Measurements from ENCODE around the gene DBET. TPM values are rescaled to one million over a fixed set of nuclear protein-coding genes. Genes with fewer than 3 reads are reported as not detected.

DBET gene
- total and polyA plus RNA-seq, 2 of the 13 experiments (the other 11 are each of a cell fraction or from before 2014, with no cell fraction given) = not detected

DNA sequence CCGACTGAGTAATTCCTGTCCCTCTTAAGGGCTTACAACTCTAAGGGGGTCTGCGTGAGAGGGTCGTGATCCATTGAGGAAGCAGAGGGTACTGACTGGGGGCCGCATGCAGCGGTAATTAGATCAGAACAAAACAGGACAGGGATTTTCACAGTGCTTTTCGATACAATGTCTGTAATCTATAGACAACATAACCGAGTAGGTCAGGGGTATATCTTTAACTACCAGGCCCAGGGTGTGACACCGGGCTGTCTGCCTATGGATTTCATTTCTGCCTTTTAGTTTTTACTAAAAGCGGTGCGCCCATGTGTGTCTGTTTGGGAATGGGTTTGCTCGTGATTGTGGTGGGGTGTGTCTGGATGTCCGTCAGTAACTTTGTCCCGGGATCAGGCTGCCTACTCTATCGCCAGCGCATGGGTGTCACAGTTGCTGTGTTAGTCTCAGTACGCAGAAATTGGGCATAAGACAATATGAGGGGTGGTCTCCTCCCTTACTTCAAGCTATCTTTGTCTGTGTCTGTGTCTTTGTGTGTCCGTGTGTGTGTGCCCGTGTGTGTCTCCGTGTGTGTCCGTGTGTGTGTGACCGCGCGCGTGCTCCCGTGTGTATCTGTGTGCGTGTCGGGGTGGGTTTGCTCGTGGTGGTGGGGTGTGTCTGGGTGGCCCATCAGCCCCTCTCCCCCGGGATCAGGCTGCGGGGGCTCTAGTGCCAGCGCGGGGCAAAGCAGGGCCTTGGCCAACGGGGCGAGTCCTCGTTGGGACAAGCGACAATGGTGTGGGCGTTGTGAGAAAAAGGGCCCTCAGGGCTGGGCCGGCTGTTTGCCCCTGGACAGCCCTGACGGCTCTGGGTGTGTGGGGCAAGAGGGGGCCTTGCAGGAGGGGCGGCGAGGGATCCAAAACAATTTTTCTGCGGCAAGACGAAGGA, 47.7 kb upstream of the DBET start:
- FAIRE-seq (no peak), DNase-seq (ENCODE audit: low spot score) (no peak), ATAC-seq (no peak)
- H3K9ac ChIP-seq (ENCODE audit: insufficient read depth, low read depth, low read length) = no peak overlapping the region
- H3K36me3 ChIP-seq (replicated peaks in 1 of 2; ENCODE audit: control insufficient read depth in 1 of 2, insufficient read depth in 2 of 2, low read length in 2 of 2) = no peaks in the 10 kb centered on the region
- no peak overlapping the region for H3K4me3 ChIP-seq (replicated peaks in 1 of 3; ENCODE audit: insufficient read depth in 1 of 3, low read depth in 2 of 3, low read length in 3 of 3)
- no TSS peak for BruUV-seq (replicated peaks)
- H4K20me1 ChIP-seq (ENCODE audit: insufficient read depth, low read length) = no peaks in the 10 kb centered on the region
- H3K4me1 ChIP-seq (ENCODE audit: insufficient read depth, low read length) = no peaks in the 10 kb centered on the region
- ChIA-PET CTCF (ENCODE audit: low intra/inter-chr PET ratio, low total read pairs) (no interaction called here), POLR2A (no interaction called here)
- in situ Hi-C loops (cut with HindIII; ENCODE audit: extremely low pct_ligation_motif_present, low pct_unique_long_range_greater_than_20kb) (no loop called here), intact Hi-C loops (cut with micrococcal nuclease; ENCODE audit: unreplicated experiment) (no loop called here)
- 46% methylated on average over 37 of the region's 43 CpGs for WGBS (ENCODE audit: low lambda C conversion rate)
- no peaks in the 10 kb centered on the region for H3K79me2 ChIP-seq (ENCODE audit: insufficient read depth, low read length)
- H3K9me3 ChIP-seq (ENCODE audit: low read length) = no peaks in the 10 kb centered on the region
- H2AFZ ChIP-seq (ENCODE audit: low read length) = no peak overlapping the region
- H3K27me3 ChIP-seq (ENCODE audit: control insufficient read depth in 1 of 2, insufficient read depth in 2 of 2, low read length in 2 of 2) = peaks cover 4 to 26% of the 10 kb centered on the region in 2 experiments; a peak in 3 of 5 replicates
- no peak overlapping the region for H3K4me2 ChIP-seq (ENCODE audit: low read depth, low read length)
- no peak overlapping the region for H3K27ac ChIP-seq (ENCODE audit: extremely low read length, insufficient read depth, low read length)
- no peak for TF ChIP-seq ZNF230 (CRISPR knock-in tag; IDR thresholded peaks at IDR 0.05)
- TF ChIP-seq, protein P1, sequence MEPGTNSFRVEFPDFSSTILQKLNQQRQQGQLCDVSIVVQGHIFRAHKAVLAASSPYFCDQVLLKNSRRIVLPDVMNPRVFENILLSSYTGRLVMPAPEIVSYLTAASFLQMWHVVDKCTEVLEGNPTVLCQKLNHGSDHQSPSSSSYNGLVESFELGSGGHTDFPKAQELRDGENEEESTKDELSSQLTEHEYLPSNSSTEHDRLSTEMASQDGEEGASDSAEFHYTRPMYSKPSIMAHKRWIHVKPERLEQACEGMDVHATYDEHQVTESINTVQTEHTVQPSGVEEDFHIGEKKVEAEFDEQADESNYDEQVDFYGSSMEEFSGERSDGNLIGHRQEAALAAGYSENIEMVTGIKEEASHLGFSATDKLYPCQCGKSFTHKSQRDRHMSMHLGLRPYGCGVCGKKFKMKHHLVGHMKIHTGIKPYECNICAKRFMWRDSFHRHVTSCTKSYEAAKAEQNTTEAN (CRISPR knock-in tag; conservative IDR thresholded peaks at IDR 0.05) = no peak
- no peak for TF ChIP-seq REXO4 (CRISPR knock-in tag; IDR thresholded peaks at IDR 0.05; ENCODE audit: borderline replicate concordance)
- TF ChIP-seq, protein P2, sequence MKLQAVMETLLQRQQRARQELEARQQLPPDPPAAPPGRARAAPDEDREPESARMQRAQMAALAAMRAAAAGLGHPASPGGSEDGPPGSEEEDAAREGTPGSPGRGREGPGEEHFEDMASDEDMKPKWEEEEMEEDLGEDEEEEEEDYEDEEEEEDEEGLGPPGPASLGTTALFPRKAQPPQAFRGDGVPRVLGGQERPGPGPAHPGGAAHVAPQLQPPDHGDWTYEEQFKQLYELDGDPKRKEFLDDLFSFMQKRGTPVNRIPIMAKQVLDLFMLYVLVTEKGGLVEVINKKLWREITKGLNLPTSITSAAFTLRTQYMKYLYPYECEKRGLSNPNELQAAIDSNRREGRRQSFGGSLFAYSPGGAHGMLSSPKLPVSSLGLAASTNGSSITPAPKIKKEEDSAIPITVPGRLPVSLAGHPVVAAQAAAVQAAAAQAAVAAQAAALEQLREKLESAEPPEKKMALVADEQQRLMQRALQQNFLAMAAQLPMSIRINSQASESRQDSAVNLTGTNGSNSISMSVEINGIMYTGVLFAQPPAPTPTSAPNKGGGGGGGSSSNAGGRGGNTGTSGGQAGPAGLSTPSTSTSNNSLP (IDR thresholded peaks at IDR 0.05; ENCODE audit: low read depth, low read length) = no peak
- TF ChIP-seq EP300 (IDR thresholded peaks at IDR 0.05; ENCODE audit: low read depth in 2 of 2, low read length in 2 of 2) = no peak
- TF ChIP-seq EP300 (CRISPR knock-in tag; IDR thresholded peaks at IDR 0.05; ENCODE audit: borderline replicate concordance) = no peak
- TF ChIP-seq ZFX (CRISPR knock-in tag; IDR thresholded peaks at IDR 0.05; ENCODE audit: low read depth) = no peak
- TF ChIP-seq IKZF1 (IDR thresholded peaks at IDR 0.05) = no peak
- no peak for TF ChIP-seq MYC (CRISPR knock-in tag; IDR thresholded peaks at IDR 0.05; ENCODE audit: borderline replicate concordance)
- TF ChIP-seq KLF11 (CRISPR knock-in tag; IDR thresholded peaks at IDR 0.05) = no peak
- TF ChIP-seq, protein P3, sequence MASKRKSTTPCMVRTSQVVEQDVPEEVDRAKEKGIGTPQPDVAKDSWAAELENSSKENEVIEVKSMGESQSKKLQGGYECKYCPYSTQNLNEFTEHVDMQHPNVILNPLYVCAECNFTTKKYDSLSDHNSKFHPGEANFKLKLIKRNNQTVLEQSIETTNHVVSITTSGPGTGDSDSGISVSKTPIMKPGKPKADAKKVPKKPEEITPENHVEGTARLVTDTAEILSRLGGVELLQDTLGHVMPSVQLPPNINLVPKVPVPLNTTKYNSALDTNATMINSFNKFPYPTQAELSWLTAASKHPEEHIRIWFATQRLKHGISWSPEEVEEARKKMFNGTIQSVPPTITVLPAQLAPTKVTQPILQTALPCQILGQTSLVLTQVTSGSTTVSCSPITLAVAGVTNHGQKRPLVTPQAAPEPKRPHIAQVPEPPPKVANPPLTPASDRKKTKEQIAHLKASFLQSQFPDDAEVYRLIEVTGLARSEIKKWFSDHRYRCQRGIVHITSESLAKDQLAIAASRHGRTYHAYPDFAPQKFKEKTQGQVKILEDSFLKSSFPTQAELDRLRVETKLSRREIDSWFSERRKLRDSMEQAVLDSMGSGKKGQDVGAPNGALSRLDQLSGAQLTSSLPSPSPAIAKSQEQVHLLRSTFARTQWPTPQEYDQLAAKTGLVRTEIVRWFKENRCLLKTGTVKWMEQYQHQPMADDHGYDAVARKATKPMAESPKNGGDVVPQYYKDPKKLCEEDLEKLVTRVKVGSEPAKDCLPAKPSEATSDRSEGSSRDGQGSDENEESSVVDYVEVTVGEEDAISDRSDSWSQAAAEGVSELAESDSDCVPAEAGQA (IDR thresholded peaks at IDR 0.05; ENCODE audit: low read depth) = no peak
- TF ChIP-seq, protein P3 (CRISPR knock-in tag; IDR thresholded peaks at IDR 0.05; ENCODE audit: borderline replicate concordance) = no peak
- TF ChIP-seq CENPX (CRISPR knock-in tag; IDR thresholded peaks at IDR 0.05) = no peak
- no peak for TF ChIP-seq ZNF567 (CRISPR knock-in tag; IDR thresholded peaks at IDR 0.05; ENCODE audit: borderline replicate concordance)
- no peak for TF ChIP-seq ZNF343 (CRISPR knock-in tag; IDR thresholded peaks at IDR 0.05)

Data from HepG2 (cell line).